ENCODE data around the gene IL32. TPM values are rescaled to one million over a fixed set of nuclear protein-coding genes. Genes with fewer than 3 reads are reported as not detected.
"Not testable (repeated sequence)": the region's sequence is repeated elsewhere in the genome, so short reads cannot be mapped to it uniquely, and the experiment has no call there.

The IL32 gene
- total RNA-seq, 1 experiment from 2014 or later = 89.0 TPM

GRCh38 chr16:3066440-3066748 lies 954 bp downstream of the IL32 start:
- Mint-ChIP-seq H3K4me1 (ENCODE audit: low read depth, unreplicated experiment) (peaks cover 22% of the 10 kb centered on the region), H3K36me3 (ENCODE audit: insufficient read depth, unreplicated experiment) (peaks cover 16% of the 10 kb centered on the region), H3K4me3 (ENCODE audit: low read depth, unreplicated experiment) (peak overlapping the region; percentile 72), H3K27me3 (ENCODE audit: unreplicated experiment) (peaks cover 4% of the 10 kb centered on the region), H3K27ac (ENCODE audit: unreplicated experiment) (peak overlapping the region; percentile 77), H3K9me3 (ENCODE audit: low read depth, unreplicated experiment) (peaks cover 2% of the 10 kb centered on the region)
- CTCF ChIA-PET = interaction anchor here (1.2 kb wide), 1 partner anchor 35 kb away, joined by 4 read pairs; no protein-coding TSS in a partner anchor
- DNase-seq = no peak
- BruUV-seq (replicated peaks) = no TSS peak
- intact Hi-C loops (cut with micrococcal nuclease; ENCODE audit: unreplicated experiment) = no loop called here
- no peak for TF ChIP-seq CTCF (IDR thresholded peaks at IDR 0.05; ENCODE audit: unreplicated experiment)

DNA sequence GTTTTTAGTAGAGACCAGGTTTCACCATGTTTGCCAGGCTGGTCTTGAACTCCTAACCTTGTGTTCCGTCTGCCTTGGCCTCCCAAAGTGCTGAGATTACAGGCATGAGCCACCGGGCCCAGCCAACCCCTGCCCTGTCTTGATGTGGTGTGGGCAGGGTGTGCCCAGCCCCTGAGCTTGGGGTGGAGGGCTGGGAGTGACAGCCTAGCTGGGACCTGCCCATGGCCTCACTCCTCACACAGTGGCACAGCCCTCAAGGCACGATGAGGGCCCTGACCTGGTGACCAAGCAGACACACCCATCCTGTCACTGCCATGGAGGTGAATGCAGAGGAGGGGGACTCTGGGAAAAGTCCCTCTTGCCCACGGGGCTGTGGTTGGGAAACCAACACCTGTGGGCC lies 3.0 kb downstream of the IL32 start:
- no TSS peak for BruUV-seq (replicated peaks)
- Mint-ChIP-seq H3K4me3 (ENCODE audit: low read depth, unreplicated experiment) (no peak overlapping the region), H3K9me3 (ENCODE audit: low read depth, unreplicated experiment) (no peaks in the 10 kb centered on the region), H3K27me3 (ENCODE audit: unreplicated experiment) (peaks cover 22% of the 10 kb centered on the region), H3K36me3 (ENCODE audit: insufficient read depth, unreplicated experiment) (peaks cover 16% of the 10 kb centered on the region), H3K4me1 (ENCODE audit: low read depth, unreplicated experiment) (peaks cover 22% of the 10 kb centered on the region), H3K27ac (ENCODE audit: unreplicated experiment) (no peak overlapping the region)
- no peak for DNase-seq
- CTCF ChIA-PET = no interaction called here
- intact Hi-C loops (cut with micrococcal nuclease; ENCODE audit: unreplicated experiment) = no loop called here
- TF ChIP-seq CTCF (IDR thresholded peaks at IDR 0.05; ENCODE audit: unreplicated experiment) = no peak

- not testable (repeated sequence) for H3K9me3 Mint-ChIP-seq (ENCODE audit: low read depth, unreplicated experiment)
- peaks cover 16% of the 10 kb centered on the region for H3K36me3 Mint-ChIP-seq (ENCODE audit: insufficient read depth, unreplicated experiment)
- BruUV-seq (replicated peaks) = TSS peak; percentile 11
These were observed 3.7 kb downstream of the IL32 start for GRCh38 chr16:3069146-3069545.

GRCh38 chr16:3070608-3071111 lies 5.2 kb downstream of the IL32 start:
- H3K9me3 Mint-ChIP-seq (ENCODE audit: low read depth, unreplicated experiment) = no peaks in the 10 kb centered on the region
- no peak for DNase-seq
- peaks cover 44% of the 10 kb centered on the region for H3K27me3 Mint-ChIP-seq (ENCODE audit: unreplicated experiment)
- peaks cover 15% of the 10 kb centered on the region for H3K36me3 Mint-ChIP-seq (ENCODE audit: insufficient read depth, unreplicated experiment)
- H3K4me3 Mint-ChIP-seq (ENCODE audit: low read depth, unreplicated experiment) = no peak overlapping the region
- no TSS peak for BruUV-seq (replicated peaks)
- no peak for TF ChIP-seq CTCF (IDR thresholded peaks at IDR 0.05; ENCODE audit: unreplicated experiment)
- no peak overlapping the region for H3K27ac Mint-ChIP-seq (ENCODE audit: unreplicated experiment)
- CTCF ChIA-PET = no interaction called here
- intact Hi-C loops (cut with micrococcal nuclease; ENCODE audit: unreplicated experiment) = no loop called here
- peaks cover 5% of the 10 kb centered on the region for H3K4me1 Mint-ChIP-seq (ENCODE audit: low read depth, unreplicated experiment)

More at GRCh38 chr16:3069146-3069545, 3.7 kb downstream of the IL32 start:
- Mint-ChIP-seq H3K4me1 (ENCODE audit: low read depth, unreplicated experiment) (peaks cover 20% of the 10 kb centered on the region), H3K27me3 (ENCODE audit: unreplicated experiment) (peaks cover 29% of the 10 kb centered on the region)
- H3K27ac Mint-ChIP-seq (ENCODE audit: unreplicated experiment); H3K4me3 Mint-ChIP-seq (ENCODE audit: low read depth, unreplicated experiment); DNase-seq; intact Hi-C loops (cut with micrococcal nuclease; ENCODE audit: unreplicated experiment); CTCF ChIA-PET: not testable (repeated sequence)

- BruUV-seq (replicated peaks) = no TSS peak
- no peaks in the 10 kb centered on the region for H3K4me1 Mint-ChIP-seq (ENCODE audit: low read depth, unreplicated experiment)
- no peak for TF ChIP-seq CTCF (IDR thresholded peaks at IDR 0.05; ENCODE audit: unreplicated experiment)
These were observed 6.2 kb downstream of the IL32 start for GRCh38 chr16:3071655-3072054.

GRCh38 chr16:3072148-3072547 lies 6.7 kb downstream of the IL32 start:
- CTCF ChIA-PET; intact Hi-C loops (cut with micrococcal nuclease; ENCODE audit: unreplicated experiment); BruUV-seq (replicated peaks); H3K4me3 Mint-ChIP-seq (ENCODE audit: low read depth, unreplicated experiment); H3K27ac Mint-ChIP-seq (ENCODE audit: unreplicated experiment); DNase-seq; H3K36me3 Mint-ChIP-seq (ENCODE audit: insufficient read depth, unreplicated experiment); H3K4me1 Mint-ChIP-seq (ENCODE audit: low read depth, unreplicated experiment); H3K9me3 Mint-ChIP-seq (ENCODE audit: low read depth, unreplicated experiment): not testable (repeated sequence)
- peaks cover 44% of the 10 kb centered on the region for H3K27me3 Mint-ChIP-seq (ENCODE audit: unreplicated experiment)

More at GRCh38 chr16:3071655-3072054, 6.2 kb downstream of the IL32 start:
- peaks cover 5% of the 10 kb centered on the region for H3K36me3 Mint-ChIP-seq (ENCODE audit: insufficient read depth, unreplicated experiment)
- intact Hi-C loops (cut with micrococcal nuclease; ENCODE audit: unreplicated experiment) = no loop called here
- H3K27me3 Mint-ChIP-seq (ENCODE audit: unreplicated experiment) = peaks cover 44% of the 10 kb centered on the region
- no peak overlapping the region for H3K4me3 Mint-ChIP-seq (ENCODE audit: low read depth, unreplicated experiment)
- H3K9me3 Mint-ChIP-seq (ENCODE audit: low read depth, unreplicated experiment) = no peaks in the 10 kb centered on the region
- no peak overlapping the region for H3K27ac Mint-ChIP-seq (ENCODE audit: unreplicated experiment)
- DNase-seq = no peak
- CTCF ChIA-PET = no interaction called here

DNA sequence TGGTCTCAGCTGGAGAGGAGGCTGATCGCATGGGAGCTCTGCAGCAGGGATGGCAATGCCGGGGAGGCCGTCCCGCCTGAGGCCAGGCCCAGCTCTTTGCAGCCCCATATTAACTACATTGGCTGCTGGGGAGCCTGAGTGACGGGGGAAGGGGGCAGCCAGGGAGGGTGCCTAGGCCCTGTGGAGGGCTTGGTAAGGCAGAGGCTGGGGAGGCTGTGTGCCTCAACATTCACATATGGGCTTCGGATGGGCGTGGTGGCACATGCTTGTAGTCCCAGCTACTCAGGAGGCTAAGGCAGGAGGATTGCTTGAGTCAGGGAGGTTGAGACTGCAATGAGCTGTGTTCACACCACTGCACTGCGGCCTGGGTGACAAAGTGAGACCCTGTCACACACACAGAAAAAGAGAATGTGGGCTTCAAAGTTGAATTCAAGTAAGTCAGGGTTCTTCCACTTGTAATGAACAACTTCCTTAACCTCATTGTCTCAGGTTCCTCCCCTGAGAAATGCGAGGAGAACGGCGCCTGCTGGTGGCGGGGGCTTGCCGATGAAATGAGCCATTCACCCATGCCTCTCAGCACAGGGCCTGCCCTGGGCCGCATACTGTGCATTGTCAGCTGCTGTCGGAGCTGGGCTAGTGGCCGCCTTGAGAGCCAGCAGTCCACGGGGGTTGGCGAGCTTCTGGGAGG lies 7.3 kb downstream of the IL32 start:
- CTCF ChIA-PET; BruUV-seq (replicated peaks); H3K9me3 Mint-ChIP-seq (ENCODE audit: low read depth, unreplicated experiment); H3K36me3 Mint-ChIP-seq (ENCODE audit: insufficient read depth, unreplicated experiment); H3K4me1 Mint-ChIP-seq (ENCODE audit: low read depth, unreplicated experiment); H3K4me3 Mint-ChIP-seq (ENCODE audit: low read depth, unreplicated experiment); H3K27ac Mint-ChIP-seq (ENCODE audit: unreplicated experiment); intact Hi-C loops (cut with micrococcal nuclease; ENCODE audit: unreplicated experiment); DNase-seq: not testable (repeated sequence)
- peaks cover 44% of the 10 kb centered on the region for H3K27me3 Mint-ChIP-seq (ENCODE audit: unreplicated experiment)

Data from Calu3 (cell line).